GM19395 (cell line): ENCODE results near the gene GRPR.
A peak's percentile ranks its signal among the peaks of the same experiment; 100 is the strongest.

Experiments used
- ATAC-seq: cut with Tn5 transposase; IDR thresholded peaks from one replicate; pipeline ENCODE4 v1.9.1; 2021; ENCODE audit warnings: mild to moderate bottlenecking, moderate library complexity; ENCODE audit not compliant: unreplicated experiment

The GRPR gene

GRCh38 chrX:16123222-16123786 is at the start of gene GRPR:
TSS of gene GRPR (plus strand) at chrX:16123565. CDS start at chrX:16123954, 389 bp downstream.
- ATAC-seq = peak; percentile 62

- ATAC-seq = no peak
Observed at GRCh38 chrX:16075087-16075486, 48.3 kb upstream of the GRPR start.

DNA sequence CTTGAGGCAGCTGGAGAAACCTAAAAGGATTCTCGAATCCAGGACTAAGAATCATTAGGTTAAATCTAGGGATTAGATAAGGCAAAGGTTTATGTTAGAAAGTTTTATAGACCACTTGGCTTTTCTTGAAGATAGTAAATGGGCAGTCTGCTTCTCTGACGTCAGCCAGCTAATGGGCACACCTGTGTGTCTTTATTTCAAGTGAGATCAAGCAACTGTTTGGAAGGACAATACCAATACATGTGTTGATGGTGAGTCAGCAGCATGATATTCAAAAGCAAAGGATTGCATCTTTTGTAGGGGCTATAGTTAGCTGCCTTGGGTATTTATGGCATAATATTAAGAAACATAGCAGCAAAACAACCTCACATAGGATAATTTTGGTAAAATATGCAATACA is 46.5 kb upstream of the GRPR start:
- ATAC-seq = no peak

DNA sequence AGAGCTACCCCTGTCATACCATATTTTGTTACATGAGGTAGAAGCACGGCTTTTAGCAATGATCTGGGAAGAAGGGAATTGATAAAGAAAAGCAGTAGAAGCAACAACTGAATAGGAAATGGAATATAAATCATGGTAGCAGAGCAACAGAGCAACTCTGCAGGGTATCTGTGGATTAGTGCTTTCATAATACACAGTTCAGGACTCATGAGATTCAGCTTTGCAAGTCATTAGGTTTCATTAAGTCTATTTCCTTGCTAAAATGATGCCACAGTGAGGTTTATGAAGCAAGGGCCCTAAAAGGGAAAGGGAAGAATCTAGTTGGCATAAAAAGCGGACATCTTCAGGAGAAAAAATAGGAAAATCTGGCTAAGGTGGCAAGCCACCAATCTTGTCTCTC is 45.6 kb upstream of the GRPR start:
- no peak for ATAC-seq

DNA sequence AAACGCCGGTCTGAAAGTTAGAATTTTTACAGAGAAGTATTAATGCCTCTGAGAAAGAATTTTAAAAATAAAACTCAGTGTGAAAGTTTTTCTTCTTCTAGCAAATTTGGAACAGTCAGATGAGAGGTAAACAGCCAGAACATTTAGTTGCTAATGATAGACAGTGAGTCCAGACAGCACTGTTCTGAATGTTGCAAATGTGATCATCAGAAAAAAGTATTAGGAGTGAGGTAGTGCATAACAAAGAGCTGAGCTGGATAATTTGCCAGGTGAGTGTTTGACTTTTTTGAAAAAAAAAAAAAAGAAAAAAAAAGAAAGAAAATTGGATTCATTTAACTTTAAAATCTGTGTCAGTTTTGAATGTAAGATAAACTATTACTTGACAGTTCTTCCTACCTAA is 42.0 kb upstream of the GRPR start:
- ATAC-seq = no peak

GRCh38 chrX:16082470-16083085 is 40.8 kb upstream of the GRPR start:
- ATAC-seq = no peak

DNA sequence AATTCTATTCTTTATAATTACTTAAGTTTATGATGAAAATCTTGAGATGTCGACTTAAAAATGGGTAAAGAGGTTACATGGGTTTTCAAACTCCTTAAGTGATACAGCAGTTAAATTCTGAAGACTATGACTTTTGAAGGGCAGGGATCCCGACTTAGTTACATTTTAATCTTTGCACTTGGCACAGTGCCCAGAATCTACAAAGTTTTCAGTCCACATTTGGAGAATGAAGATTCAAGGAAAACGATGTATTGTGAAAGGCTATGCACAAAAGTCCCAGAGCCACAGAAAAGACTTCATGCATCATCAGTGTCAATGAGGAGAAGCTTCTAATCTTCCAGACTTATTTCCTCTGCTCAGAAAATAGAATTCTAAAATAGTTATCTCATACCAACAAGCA is 36.3 kb upstream of the GRPR start:
- no peak for ATAC-seq

GRCh38 chrX:16089086-16089485 is 34.3 kb upstream of the GRPR start:
- no peak for ATAC-seq

- no peak for ATAC-seq
Observed at GRCh38 chrX:16096141-16096540, 27.2 kb upstream of the GRPR start.

- no peak for ATAC-seq
Observed at GRCh38 chrX:16100673-16101072, 22.7 kb upstream of the GRPR start.

- no peak for ATAC-seq
Observed at GRCh38 chrX:16101581-16101980, 21.8 kb upstream of the GRPR start.

DNA sequence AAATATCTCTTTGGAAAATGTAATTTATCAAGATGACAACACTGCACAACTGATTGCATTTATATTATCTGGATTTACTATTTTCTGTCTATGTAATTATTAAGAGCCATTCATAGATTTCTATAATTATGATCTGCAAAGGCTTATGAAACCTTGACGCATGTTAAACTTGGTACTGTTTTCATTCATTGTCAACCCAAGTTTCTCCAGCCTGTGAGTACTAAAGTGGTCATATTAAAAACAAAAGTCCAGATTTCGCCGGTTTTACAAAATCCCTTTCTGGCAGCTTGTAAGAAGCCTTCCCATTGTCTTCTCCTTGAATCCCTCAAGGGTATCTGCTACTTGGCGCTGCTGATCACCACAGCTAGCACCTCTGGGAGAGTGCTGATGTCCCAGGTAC is 19.7 kb upstream of the GRPR start:
- ATAC-seq = no peak

DNA sequence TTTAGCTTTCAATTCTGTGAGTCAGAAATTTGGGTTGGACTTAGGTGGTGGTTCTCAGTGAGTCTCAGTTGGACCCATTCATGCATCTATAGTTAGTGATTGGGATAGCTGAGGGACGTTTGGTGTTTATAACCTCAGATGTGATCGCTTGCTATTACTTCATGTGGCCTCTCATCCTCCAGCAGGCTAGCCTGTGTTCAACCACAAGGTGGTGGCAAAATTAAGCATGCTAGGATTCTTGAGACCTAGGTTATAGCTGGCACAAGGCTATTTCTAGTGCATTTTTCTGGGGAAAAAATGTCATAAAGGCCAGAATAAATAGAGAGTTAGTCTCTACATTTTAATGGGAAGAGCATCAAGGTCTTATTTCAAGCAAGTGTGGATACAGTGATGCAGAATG is 10.9 kb upstream of the GRPR start:
- ATAC-seq = no peak

DNA sequence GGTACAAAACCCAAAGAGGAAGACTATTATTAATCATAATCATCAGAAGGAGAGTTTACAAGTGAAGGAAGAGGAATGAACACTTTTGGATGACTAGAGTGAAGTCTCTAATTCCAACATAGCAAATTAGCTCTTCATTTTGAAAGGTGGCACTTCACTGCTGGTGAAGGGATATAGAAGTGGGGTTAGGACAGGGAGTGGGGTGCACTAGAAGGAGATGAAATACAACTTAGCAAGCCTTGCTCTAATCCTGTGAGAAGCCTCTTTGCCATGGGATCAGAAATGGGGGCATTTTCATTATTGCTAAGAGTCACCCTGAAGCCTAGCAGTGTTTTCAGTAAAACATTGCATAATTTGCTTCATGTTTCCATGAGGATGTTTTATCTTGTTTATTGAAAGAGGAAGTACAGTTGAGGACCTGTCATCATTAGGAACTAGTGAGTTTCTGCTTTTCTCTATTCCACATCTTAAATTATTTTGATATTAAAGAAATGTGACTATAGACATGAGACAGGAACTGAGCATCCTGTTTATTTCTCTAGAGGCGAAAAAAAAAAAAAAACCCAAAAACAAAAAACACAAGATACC is 9.3 kb upstream of the GRPR start:
- no peak for ATAC-seq

GRCh38 chrX:16114611-16115010 is 8.8 kb upstream of the GRPR start:
- ATAC-seq = no peak

DNA sequence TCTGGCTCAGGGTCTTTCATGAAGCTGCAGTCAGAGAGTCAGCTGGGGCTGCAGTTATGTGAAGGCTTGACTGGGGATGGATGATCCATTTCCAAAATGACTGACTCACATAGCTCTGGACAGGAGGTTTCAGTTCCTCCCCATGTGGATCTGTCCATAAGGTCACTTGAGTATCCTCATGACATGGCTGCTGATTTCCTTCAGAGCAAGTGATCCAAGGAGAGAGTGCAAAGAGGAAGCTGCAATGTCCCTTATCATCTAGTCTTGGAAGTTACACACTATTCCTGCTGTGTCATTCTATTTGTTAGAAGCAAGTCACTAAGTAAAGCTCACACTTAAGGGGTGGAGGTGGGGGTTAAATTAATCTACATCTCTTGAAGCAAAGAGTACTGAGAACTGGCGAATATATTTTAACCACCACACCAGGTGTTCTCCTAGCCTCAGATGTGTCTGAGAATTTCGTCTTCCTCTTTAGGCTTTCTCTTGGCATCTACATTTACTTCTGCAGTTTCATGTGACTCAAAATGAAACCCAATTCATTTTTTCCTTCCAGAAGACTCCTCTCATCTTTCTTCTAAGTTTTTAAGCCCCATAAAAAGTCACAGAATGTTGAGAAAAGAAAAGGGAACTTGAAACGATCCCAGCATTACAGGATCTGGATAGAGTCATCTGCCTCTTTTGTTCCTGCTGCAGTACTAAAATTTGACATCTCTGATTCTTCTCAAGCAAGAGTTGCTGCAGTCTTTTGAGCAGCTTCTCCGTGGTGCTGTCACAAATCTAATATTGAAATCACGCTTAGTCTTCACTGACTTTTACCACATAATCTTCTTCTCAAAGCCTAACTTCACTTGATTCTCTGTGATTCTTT is 3.8 kb upstream of the GRPR start:
- ATAC-seq = peak; percentile 90

DNA sequence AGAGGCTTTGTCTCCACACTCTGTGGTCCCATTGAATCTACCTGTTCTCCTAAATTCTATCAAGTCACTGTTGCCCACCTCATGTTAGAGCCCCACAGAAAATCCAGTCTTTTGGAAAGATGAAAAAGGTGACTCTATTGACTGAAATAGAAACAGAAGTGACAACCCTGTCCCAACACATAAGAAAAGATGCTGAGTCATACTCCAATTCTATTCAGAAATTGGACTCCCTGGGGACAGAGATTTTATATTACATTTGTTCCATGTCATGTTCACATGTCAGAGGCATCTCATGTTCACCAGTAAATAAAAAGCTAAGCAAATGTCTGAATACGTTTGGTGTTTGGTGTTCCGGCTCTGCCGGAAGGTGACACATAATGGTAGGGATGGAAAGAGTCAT is 2.9 kb upstream of the GRPR start:
- ATAC-seq = no peak

DNA sequence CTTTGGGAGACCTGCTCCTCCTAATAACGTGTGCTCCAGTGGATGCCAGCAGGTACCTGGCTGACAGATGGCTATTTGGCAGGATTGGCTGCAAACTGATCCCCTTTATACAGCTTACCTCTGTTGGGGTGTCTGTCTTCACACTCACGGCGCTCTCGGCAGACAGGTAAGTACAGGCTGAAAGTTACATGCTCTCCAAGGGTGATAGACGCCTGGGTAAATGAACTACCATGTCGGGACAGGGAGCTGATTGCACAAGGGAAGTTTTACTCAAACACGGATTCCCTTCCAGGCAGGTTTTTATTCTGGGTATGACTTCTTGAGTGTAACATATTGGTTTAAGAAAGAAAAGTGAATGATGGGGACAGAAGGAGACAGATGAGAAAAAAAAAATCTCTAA is 836 bp downstream of the GRPR start:
- no peak for ATAC-seq

- no peak for ATAC-seq
Observed at GRCh38 chrX:16125520-16126149, 2.3 kb downstream of the GRPR start.

DNA sequence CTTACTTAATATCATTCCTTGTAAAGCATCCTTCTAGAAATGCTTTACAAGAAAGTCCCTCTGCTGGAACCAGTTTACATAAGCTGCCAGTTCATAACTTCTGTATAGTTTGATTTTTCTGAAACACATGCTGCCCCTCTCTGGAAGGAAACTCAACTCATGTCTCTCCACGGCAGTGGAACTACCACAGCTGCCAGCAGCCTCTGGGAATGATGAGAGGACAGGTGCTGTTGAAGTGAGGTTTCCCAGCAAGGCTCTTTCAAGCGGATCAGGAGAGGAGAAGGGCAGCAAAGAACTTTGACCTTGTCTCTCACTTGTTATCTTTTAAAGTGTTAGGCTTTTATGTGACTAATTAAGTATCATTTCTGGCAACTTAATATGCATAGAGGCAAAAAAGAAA is 7.3 kb downstream of the GRPR start:
- no peak for ATAC-seq

DNA sequence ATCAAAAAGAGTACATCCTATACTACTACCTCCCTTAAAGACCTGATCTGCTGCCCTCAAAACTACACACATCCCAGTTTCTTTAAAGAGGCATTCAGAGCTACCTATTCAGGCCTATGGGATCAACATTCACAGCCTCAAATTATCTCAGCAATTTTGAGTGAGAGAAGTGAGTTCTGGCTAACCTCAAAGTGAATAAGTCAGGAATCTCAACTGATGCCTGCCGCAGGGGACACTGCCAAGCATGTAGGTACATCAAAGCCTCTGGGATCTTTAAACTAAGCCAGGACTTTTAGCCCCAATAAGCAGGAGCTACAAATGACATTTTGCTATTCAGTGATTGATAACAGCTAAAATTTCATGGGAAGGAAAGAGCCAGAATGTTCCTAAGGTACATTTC is 11.6 kb downstream of the GRPR start:
- no peak for ATAC-seq
